CD14-positive monocyte (primary cell): ENCODE data around the gene NDUFV3. TPM values are rescaled to one million over a fixed set of nuclear protein-coding genes. Genes with fewer than 3 reads are reported as not detected.
A peak's percentile ranks its signal among the peaks of the same experiment; 100 is the strongest.

ENCODE experiments used
- DNase-seq, 3 donors: peaks; one replicate each; pipeline ENCODE4 v3.0.0-alpha.2; 2011 to 2022
- H2AFZ ChIP-seq: 2 replicates; pipeline ENCODE4 v1.6.0; 2012; ENCODE audit warnings: mild to moderate bottlenecking, low read depth, low read length, inconsistent platforms; ENCODE audit not compliant: insufficient read depth, poor library complexity, severe bottlenecking
- H3K27ac ChIP-seq, 2 donors: 1 replicate in 1 of 2; 2 replicates in 1 of 2; pipeline ENCODE4 v1.5.1; 2012 to 2013; ENCODE audit warnings: low read length in 2 of 2, control low read depth in 1 of 2, inconsistent platforms in 1 of 2, low read depth in 1 of 2, mild to moderate bottlenecking in 1 of 2
- H3K27me3 ChIP-seq, 2 donors: one replicate each; pipeline versions ENCODE4 v1.6.0 to v1.6.1; 2011 to 2013; ENCODE audit warnings: low read length in 2 of 2; ENCODE audit not compliant: control insufficient read depth in 2 of 2, insufficient read depth in 2 of 2
- H3K36me3 ChIP-seq, 2 donors: replicated peaks in 1 of 2; 1 replicate in 1 of 2; 2 replicates in 1 of 2; pipeline versions ENCODE4 v1.5.1 to v1.6.1; 2012 to 2013; ENCODE audit warnings: low read length in 2 of 2, control low read depth in 1 of 2, inconsistent platforms in 1 of 2, mild to moderate bottlenecking in 1 of 2; ENCODE audit not compliant: insufficient read depth in 2 of 2, control insufficient read depth in 1 of 2
- H3K4me1 ChIP-seq, 2 donors: 1 replicate in 1 of 2; 2 replicates in 1 of 2; pipeline versions ENCODE4 v1.5.1 to v1.6.1; 2012 to 2013; ENCODE audit warnings: low read length in 2 of 2, control low read depth in 1 of 2, inconsistent platforms in 1 of 2, mild to moderate bottlenecking in 1 of 2, moderate library complexity in 1 of 2; ENCODE audit not compliant: insufficient read depth in 2 of 2, control insufficient read depth in 1 of 2
- H3K4me2 ChIP-seq: replicated peaks from 2 replicates; pipeline ENCODE3; 2012; ENCODE audit warnings: low read length, moderate library complexity, mild to moderate bottlenecking; ENCODE audit not compliant: poor library complexity, severe bottlenecking; ENCODE audit errors: extremely low read depth
- H3K4me3 ChIP-seq, 3 experiments: fragments of 200-600 bp in 1 of 3; sonication (generic) in 1 of 3; replicated peaks in 1 of 3; 1 replicate in 2 of 3; 2 replicates in 1 of 3; pipeline ENCODE4 v1.5.1; 2011 to 2013; ENCODE audit warnings: low read length in 3 of 3, mild to moderate bottlenecking in 3 of 3, control low read depth in 2 of 3, low read depth in 2 of 3, inconsistent platforms in 1 of 3, moderate library complexity in 1 of 3
- H3K79me2 ChIP-seq: 2 replicates; pipeline ENCODE4 v1.6.0; 2012; ENCODE audit warnings: mild to moderate bottlenecking, control low read depth, inconsistent platforms, low read length, moderate library complexity; ENCODE audit not compliant: insufficient read depth
- H3K9ac ChIP-seq: 2 replicates; pipeline ENCODE4 v1.6.0; 2017; ENCODE audit warnings: low read length, mild to moderate bottlenecking; ENCODE audit not compliant: insufficient read depth, poor library complexity, severe bottlenecking
- H3K9me3 ChIP-seq, 2 donors: replicated peaks in 1 of 2; 1 replicate in 1 of 2; 2 replicates in 1 of 2; pipeline versions ENCODE4 v1.5.1 to v1.6.1; 2012 to 2013; ENCODE audit warnings: low read length in 2 of 2, control low read depth in 1 of 2; ENCODE audit not compliant: control insufficient read depth in 1 of 2, insufficient read depth in 1 of 2
- H4K20me1 ChIP-seq: 2 replicates; pipeline ENCODE4 v1.6.0; 2012; ENCODE audit warnings: mild to moderate bottlenecking, low read length, control low read depth, moderate library complexity; ENCODE audit not compliant: insufficient read depth
- H3K27ac Mint-ChIP-seq, 7 donors: one replicate each; pipeline ENCODE4 v1.8.0; 2020; ENCODE audit warnings: mild to moderate bottlenecking in 7 of 7, mixed read lengths in 7 of 7, moderate library complexity in 6 of 7, inconsistent platforms in 2 of 7
- H3K27me3 Mint-ChIP-seq, 3 donors: one replicate each; pipeline ENCODE4 v1.8.0; 2021 to 2022; ENCODE audit warnings: low read depth in 3 of 3, mild to moderate bottlenecking in 3 of 3, mixed read lengths in 3 of 3, moderate library complexity in 3 of 3, inconsistent platforms in 1 of 3
- H3K36me3 Mint-ChIP-seq, 2 donors: one replicate each; pipeline ENCODE4 v1.8.0; 2020; ENCODE audit warnings: mixed read lengths in 2 of 2, inconsistent platforms in 1 of 2, mild to moderate bottlenecking in 1 of 2
- H3K4me1 Mint-ChIP-seq: one replicate; pipeline ENCODE4 v1.8.0; 2020; ENCODE audit warnings: mild to moderate bottlenecking, mixed read lengths
- H3K4me3 Mint-ChIP-seq, 2 donors: one replicate each; pipeline ENCODE4 v1.8.0; 2020; ENCODE audit warnings: mild to moderate bottlenecking in 2 of 2, mixed read lengths in 2 of 2, moderate library complexity in 1 of 2
- H3K9me3 Mint-ChIP-seq, 7 donors: one replicate each; pipeline ENCODE4 v1.8.0; 2020 to 2022; ENCODE audit warnings: mixed read lengths in 7 of 7, mild to moderate bottlenecking in 6 of 7, moderate library complexity in 6 of 7, inconsistent platforms in 2 of 7
- WGBS: methylation state at CpG from one replicate; pipeline ENCODE4 v1.1.5; 2013; ENCODE audit warnings: missing lambda C conversion rate; ENCODE audit not compliant: insufficient coverage; 5-methylcytosine and 5-hydroxymethylcytosine counted together
- intact Hi-C, 2 donors: fragments of 100-400 bp; cut with micrococcal nuclease; formaldehyde crosslinking; loops; one replicate each; pipeline versions ENCODE4 v1.15.0 to v1.15.1; 2023
- polyA plus RNA-seq, 3 donors: library from polyadenylated mRNA; depleted of rRNA in 1 of 3; unstranded in 2 of 3; stranded (reverse) in 1 of 3; fragments of 300-500 nt in 2 of 3; fragments of >200 nt in 1 of 3; fragmentation: Illumina TruSeq in 2 of 3; gene quantifications; 1 replicate in 2 of 3; 2 replicates in 1 of 3; pipeline ENCODE4 v1.2.3, GENCODE V29; 2012 to 2021
- TF ChIP-seq, protein P1 (sequence below): fragments of 200-600 bp; IDR thresholded peaks from one replicate; pipeline ENCODE4 v1.8.0; 2022; ENCODE audit warnings: antibody characterized with exemption, mild to moderate bottlenecking

Gene NDUFV3
- polyA plus RNA-seq, 3 donors: 18.2 to 35.5 (median 28.0) TPM

DNA sequence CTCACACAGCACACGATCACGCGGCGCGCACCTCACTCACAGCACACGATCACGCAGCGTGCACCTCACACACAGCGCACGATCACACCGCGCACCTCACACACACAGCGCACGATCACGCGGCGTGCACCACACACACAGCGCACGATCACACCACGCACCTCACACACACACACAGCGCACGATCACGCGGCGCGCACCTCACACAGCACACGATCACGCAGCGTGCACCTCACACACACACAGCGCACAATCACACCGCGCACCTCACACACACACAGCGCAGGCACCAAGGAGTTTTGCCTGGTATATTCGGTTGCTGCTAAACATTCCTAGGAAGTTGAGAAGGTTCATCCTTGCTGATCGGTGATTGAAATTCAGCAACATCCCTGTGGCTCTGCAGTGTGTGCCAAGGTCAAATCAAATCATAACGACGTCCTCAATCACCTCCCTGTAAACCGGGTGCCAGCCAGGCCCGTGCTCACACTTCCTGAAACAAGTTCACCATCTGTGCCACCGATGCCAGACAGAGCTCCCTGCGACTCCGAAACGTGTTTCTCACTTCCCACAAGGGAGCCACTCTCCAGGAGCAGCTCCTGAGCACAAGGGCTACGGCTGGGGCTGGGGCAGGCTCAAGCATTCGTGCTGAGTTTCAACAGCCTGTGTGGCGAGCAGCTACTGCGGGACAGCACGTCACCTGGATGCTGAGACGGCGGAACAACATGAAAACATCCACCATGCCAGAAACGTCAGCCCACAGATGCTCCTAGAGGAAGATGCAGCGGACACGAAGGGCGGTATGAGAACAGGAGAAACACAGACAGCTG, 44.0 kb upstream of the NDUFV3 start:
- peaks cover 6% of the 10 kb centered on the region for H3K79me2 ChIP-seq
- peaks cover 80 to 98% of the 10 kb centered on the region in 2 donors for H3K36me3 Mint-ChIP-seq
- no peaks in the 10 kb centered on the region for H3K27me3 ChIP-seq
- intact Hi-C loops: loop anchor here in 1 of 2 donors (10.0 kb wide), 1 partner anchor 56 kb away; no protein-coding TSS in a partner anchor
- H3K9ac ChIP-seq: no peak overlapping the region
- H3K36me3 ChIP-seq: peaks cover 78 to 95% of the 10 kb centered on the region in 2 donors
- 96% methylated on average over 40 of the region's 54 CpGs for WGBS
- H3K27ac Mint-ChIP-seq: peak overlapping the region in 2 of 7 donors; percentile 30 to 33
- no peaks in the 10 kb centered on the region for H4K20me1 ChIP-seq
- H3K4me3 Mint-ChIP-seq: no peak overlapping the region
- no peak overlapping the region for H2AFZ ChIP-seq
- H3K9me3 Mint-ChIP-seq: peaks cover 0 to 4% (median 0%) of the 10 kb centered on the region in 7 donors
- H3K4me3 ChIP-seq: no peak overlapping the region
- no peaks in the 10 kb centered on the region for H3K4me1 ChIP-seq
- TF ChIP-seq, protein P1, sequence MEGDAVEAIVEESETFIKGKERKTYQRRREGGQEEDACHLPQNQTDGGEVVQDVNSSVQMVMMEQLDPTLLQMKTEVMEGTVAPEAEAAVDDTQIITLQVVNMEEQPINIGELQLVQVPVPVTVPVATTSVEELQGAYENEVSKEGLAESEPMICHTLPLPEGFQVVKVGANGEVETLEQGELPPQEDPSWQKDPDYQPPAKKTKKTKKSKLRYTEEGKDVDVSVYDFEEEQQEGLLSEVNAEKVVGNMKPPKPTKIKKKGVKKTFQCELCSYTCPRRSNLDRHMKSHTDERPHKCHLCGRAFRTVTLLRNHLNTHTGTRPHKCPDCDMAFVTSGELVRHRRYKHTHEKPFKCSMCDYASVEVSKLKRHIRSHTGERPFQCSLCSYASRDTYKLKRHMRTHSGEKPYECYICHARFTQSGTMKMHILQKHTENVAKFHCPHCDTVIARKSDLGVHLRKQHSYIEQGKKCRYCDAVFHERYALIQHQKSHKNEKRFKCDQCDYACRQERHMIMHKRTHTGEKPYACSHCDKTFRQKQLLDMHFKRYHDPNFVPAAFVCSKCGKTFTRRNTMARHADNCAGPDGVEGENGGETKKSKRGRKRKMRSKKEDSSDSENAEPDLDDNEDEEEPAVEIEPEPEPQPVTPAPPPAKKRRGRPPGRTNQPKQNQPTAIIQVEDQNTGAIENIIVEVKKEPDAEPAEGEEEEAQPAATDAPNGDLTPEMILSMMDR: no peak
- peaks cover 0 to 3% (median 0%) of the 10 kb centered on the region in 3 donors for H3K27me3 Mint-ChIP-seq
- H3K4me2 ChIP-seq: no peak overlapping the region
- no peaks in the 10 kb centered on the region for H3K4me1 Mint-ChIP-seq
- H3K27ac ChIP-seq: no peak overlapping the region
- no peak for DNase-seq
- H3K9me3 ChIP-seq: no peaks in the 10 kb centered on the region

DNA sequence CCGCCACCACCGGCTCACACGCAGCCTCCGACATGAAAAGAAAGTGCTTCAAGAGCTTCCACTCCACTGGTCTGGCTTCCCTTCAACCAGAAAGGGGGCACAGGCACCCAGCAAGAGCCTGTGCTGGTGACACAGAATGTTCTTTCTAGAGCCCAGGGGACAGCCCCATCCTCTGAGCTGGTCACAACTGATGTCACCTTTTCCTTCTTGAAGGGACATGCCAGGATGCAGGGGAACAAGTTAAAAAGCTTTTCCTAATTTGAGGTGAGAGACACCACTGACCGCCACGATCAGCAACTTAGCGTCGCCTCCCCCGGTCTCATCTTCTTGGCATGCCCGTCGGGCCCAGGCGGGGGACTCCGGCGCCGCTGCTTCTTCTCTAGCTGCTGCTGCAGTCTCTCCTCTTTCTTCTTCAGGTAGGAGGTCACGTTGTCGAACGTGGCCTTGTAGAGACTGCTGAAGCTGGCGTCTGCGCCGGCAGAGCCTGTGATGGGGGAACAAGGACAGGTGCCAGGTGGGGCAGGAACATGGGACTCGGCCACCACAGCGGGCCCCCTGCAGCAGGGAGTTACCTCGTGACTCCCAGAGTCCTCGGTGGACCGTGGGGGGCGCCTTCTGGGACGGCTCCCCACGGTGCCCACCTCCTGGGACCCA, 43.2 kb upstream of the NDUFV3 start:
- peaks cover 0 to 3% (median 0%) of the 10 kb centered on the region in 3 donors for H3K27me3 Mint-ChIP-seq
- no peak overlapping the region for H3K27ac ChIP-seq
- H3K36me3 ChIP-seq: peaks cover 78 to 95% of the 10 kb centered on the region in 2 donors
- H3K4me2 ChIP-seq: no peak overlapping the region
- peaks cover 80 to 98% of the 10 kb centered on the region in 2 donors for H3K36me3 Mint-ChIP-seq
- no peaks in the 10 kb centered on the region for H3K4me1 ChIP-seq
- intact Hi-C loops: loop anchor here in 1 of 2 donors (10.0 kb wide), 1 partner anchor 55 kb away; no protein-coding TSS in a partner anchor
- peaks cover 0 to 4% (median 0%) of the 10 kb centered on the region in 7 donors for H3K9me3 Mint-ChIP-seq
- peaks cover 1% of the 10 kb centered on the region for H3K79me2 ChIP-seq
- H3K4me3 Mint-ChIP-seq: no peak overlapping the region
- DNase-seq: no peak
- 97% methylated on average over 26 of the region's 29 CpGs for WGBS
- H3K4me3 ChIP-seq: no peak overlapping the region
- H3K9ac ChIP-seq: no peak overlapping the region
- no peaks in the 10 kb centered on the region for H4K20me1 ChIP-seq
- TF ChIP-seq, protein P1: no peak
- H3K27me3 ChIP-seq: no peaks in the 10 kb centered on the region
- H3K27ac Mint-ChIP-seq: no peak overlapping the region
- no peaks in the 10 kb centered on the region for H3K4me1 Mint-ChIP-seq
- H2AFZ ChIP-seq: no peak overlapping the region
- no peaks in the 10 kb centered on the region for H3K9me3 ChIP-seq
